SJSA1 (cell line): ENCODE results near the gene HNRNPA2B1. TPM values are rescaled to one million over a fixed set of nuclear protein-coding genes. Genes with fewer than 3 reads are reported as not detected.

ENCODE experiments used
- DNase-seq, 2 experiments: peaks; one replicate each; pipeline ENCODE4 v3.0.0-alpha.2; 2015 to 2020; ENCODE audit warnings: low spot score in 2 of 2, low read depth in 1 of 2
- H3K27ac ChIP-seq: fragments of 250-450 bp; sonication (Bioruptor Pico); 2 replicates; pipeline ENCODE4 v1.5.1; 2020; ENCODE audit warnings: mild to moderate bottlenecking, moderate library complexity
- H3K27me3 ChIP-seq: fragments of 250-450 bp; sonication (Bioruptor Pico); replicated peaks from 2 replicates; pipeline ENCODE4 v1.5.1; 2020; ENCODE audit warnings: mild to moderate bottlenecking, moderate library complexity
- H3K36me3 ChIP-seq: fragments of 250-450 bp; sonication (Bioruptor Pico); 2 replicates; pipeline ENCODE4 v1.5.1; 2020; ENCODE audit warnings: mild to moderate bottlenecking
- H3K4me1 ChIP-seq: fragments of 250-450 bp; sonication (Bioruptor Pico); replicated peaks from 2 replicates; pipeline ENCODE4 v1.6.1; 2021; ENCODE audit warnings: mild to moderate bottlenecking
- H3K4me3 ChIP-seq: fragments of 250-450 bp; sonication (Bioruptor Pico); 2 replicates; pipeline ENCODE4 v1.5.1; 2020; ENCODE audit warnings: mild to moderate bottlenecking
- H3K9me3 ChIP-seq: fragments of 250-450 bp; sonication (Bioruptor Pico); replicated peaks from 2 replicates; pipeline ENCODE4 v1.5.1; 2020; ENCODE audit warnings: mild to moderate bottlenecking
- total RNA-seq: library from RNA; depleted of rRNA; stranded (reverse); fragments of >200 nt; shearing (Covaris generic); gene quantifications from 2 replicates; pipeline ENCODE4 v1.2.3, GENCODE V29; 2014

HNRNPA2B1 gene
- total RNA-seq, 1 experiment from 2014 or later: 327 TPM

DNA sequence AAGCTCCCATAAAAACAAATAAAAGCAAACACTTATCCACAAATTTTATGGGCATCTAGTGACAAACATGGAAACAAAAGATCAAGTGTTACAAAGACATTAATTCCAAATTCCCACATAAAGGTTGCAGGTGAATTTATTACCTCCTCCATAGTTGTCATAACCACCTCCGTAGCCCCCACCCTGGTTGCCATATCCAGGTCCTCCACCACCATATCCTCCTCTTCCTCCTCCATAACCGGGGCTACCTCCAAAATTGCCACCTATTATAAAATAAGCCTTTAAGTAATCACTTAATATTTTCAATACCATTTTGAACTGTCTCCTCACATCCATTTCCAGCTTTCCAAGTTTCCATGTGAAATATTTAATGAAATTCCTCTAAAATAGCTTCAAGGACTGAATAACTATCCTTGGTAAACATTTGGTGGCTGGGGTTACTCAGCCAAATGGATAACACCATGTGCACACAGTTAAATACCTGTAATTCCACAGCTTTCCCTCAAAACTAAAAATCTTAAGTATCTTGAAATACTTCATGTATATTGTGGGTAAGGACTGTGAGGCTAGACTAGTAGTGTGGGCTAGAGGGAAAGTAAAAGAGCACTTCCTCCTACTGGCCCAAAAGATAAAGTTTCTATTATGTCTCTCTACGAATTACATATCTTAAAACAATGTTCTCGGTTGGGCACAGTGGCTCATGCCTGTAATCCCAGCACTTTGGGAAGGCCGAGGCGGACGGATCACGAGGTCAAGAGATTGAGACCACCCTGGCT is 6.9 kb downstream of the HNRNPA2B1 start:
- Histone ChIP-seq H3K36me3 (peaks cover 100% of the 10 kb centered on the region), H3K27me3 (no peaks in the 10 kb centered on the region; the same call in 1 of the 2 replicates), H3K9me3 (no peaks in the 10 kb centered on the region), H3K27ac (no peak overlapping the region), H3K4me1 (peaks cover 21% of the 10 kb centered on the region), H3K4me3 (no peak overlapping the region)
- no peak for DNase-seq

DNA sequence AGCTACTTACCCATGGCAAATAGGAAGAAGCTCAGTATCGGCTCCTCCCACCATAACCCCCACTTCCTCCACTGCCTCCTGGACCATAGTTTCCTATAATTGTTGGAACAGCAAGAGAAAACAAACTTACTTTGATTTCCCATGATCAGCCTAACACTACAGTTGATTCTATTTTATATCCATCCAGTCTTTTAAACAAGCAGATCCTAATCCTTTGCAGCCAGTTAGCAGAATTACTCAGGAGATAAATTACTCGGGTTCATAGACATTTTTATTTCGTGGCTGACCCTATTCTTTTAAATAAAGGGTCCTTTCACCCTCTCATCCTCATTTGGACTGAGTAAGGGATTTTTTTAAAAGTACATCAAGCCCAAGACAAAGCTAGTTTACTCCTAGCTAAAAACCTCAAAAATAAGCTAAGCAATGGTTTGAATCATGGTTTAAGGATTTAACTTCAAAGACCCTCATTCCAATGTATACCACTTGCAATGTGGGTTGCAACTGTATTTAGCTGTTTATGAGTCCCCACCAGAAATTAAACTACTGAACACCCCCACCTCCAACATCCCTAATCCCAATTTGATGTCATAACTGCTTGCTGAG is 8.0 kb downstream of the HNRNPA2B1 start:
- Histone ChIP-seq H3K4me1 (peaks cover 29% of the 10 kb centered on the region), H3K27me3 (peaks cover 6% of the 10 kb centered on the region; the same call in 1 of the 2 replicates), H3K4me3 (no peak overlapping the region), H3K9me3 (no peaks in the 10 kb centered on the region), H3K27ac (no peak overlapping the region), H3K36me3 (peaks cover 100% of the 10 kb centered on the region)
- no peak for DNase-seq

DNA sequence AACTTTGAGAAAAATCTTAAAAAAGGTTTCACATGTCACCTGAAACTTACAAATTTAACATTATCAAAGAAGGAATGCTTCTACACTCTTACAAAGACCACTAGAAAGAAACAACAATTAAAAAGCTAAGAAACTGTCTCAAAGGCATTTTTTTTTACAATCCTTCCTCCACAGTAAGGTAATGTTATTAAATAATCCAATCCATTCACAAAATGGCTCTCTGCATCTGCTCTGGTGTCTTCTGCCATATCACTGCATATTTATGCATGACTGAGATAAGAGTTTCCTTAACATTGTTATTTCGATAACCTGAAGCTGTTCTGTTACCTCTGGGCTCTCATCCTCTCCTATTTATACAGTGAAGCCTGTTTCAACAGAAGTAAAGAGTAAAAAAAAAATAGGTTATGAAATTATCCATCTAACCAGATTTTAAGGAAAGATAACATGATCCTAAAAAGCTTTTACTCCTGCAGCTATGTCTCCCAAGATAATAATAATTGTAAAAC is 8.5 kb downstream of the HNRNPA2B1 start:
- H3K27ac ChIP-seq: no peak overlapping the region
- H3K27me3 ChIP-seq: peaks cover 9% of the 10 kb centered on the region; the same call in 1 of the 2 replicates
- no peak for DNase-seq
- H3K4me3 ChIP-seq: no peak overlapping the region
- peaks cover 100% of the 10 kb centered on the region for H3K36me3 ChIP-seq
- no peaks in the 10 kb centered on the region for H3K9me3 ChIP-seq
- peaks cover 28% of the 10 kb centered on the region for H3K4me1 ChIP-seq

DNA sequence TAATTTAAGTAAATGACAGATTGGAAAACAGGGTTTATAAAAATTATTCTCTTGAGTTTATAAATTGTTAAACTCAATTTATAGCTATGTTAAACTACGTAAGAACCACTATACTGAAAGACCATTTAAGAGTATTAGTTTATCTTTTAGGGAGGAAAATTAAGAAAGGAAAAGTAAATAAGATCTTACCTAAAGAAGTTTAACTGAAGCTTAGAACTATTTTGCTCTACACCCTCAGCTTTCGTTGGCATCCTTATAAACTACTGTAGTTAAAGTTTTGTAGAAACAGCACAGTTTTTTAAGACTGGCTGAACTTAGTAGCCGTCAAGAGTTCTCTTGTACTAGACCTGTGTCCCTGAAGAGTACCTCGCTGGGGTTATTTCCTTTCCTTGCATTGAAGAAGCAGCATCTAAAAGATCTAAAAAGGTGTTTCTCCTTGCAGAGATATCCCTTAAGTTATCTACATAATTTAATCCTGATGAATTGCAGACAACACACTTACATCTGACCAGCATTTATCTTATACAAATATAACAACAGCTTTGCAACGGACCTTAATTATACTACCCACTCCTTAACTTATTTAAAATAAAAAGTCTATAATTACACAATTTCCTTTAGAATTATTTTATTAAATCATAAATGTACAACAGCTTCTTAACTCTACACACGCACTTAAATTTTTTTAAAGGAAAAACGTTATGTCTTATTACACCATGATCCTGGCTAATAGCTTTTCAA is 9.1 kb downstream of the HNRNPA2B1 start:
- peaks cover 100% of the 10 kb centered on the region for H3K36me3 ChIP-seq

DNA sequence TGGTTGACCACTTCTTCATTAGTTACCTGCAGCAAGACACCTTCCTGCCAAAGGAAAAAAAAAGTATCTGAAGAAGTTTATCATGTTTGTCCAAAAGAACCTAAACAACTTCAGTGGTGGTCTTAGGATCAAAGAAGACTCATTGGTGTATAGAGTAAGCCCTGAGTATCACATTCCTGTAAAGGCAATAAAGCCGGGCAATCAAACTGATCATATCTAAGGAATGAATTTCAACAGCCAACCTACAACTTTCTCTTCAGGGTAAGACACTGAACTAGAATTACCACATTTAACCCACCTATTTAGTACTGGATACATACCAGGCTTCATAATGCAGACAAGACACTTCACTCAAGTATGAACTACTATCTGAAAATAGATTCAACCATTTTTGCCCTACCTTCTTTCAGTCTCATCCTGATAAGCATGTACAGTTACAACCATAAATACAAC is 10.1 kb downstream of the HNRNPA2B1 start:
- H3K27me3 ChIP-seq: peaks cover 9% of the 10 kb centered on the region; the same call in 1 of the 2 replicates
- no peak for DNase-seq
- H3K9me3 ChIP-seq: no peaks in the 10 kb centered on the region
- peaks cover 92% of the 10 kb centered on the region for H3K36me3 ChIP-seq
- peaks cover 14% of the 10 kb centered on the region for H3K4me1 ChIP-seq
- no peak overlapping the region for H3K4me3 ChIP-seq
- H3K27ac ChIP-seq: no peak overlapping the region

More for the DNA sequence above, 9.1 kb downstream of the HNRNPA2B1 start:
- Histone ChIP-seq H3K27me3 (peaks cover 9% of the 10 kb centered on the region; the same call in 1 of the 2 replicates), H3K9me3 (no peaks in the 10 kb centered on the region), H3K27ac (no peak overlapping the region), H3K4me3 (no peak overlapping the region), H3K4me1 (peaks cover 22% of the 10 kb centered on the region)
- DNase-seq: no peak

DNA sequence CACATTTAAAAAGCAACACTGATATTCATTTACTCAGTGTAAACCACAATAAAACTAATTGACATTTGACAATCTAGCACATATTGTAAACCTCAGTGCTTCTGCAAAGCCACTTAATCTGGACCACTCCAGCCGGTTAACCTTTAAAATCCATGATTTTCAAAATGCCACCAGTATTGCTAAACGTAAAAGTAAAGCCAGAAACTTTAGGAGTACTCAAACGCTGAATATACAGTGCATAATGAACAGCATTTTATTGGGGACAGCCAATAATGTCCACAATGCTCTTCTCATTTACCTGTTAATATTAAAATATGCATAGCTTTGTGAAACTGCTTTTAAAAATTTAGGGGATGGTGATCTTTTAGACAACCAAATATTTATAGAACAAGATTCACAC is 10.8 kb downstream of the HNRNPA2B1 start:
- Histone ChIP-seq H3K27ac (no peak overlapping the region), H3K9me3 (no peaks in the 10 kb centered on the region), H3K36me3 (peaks cover 85% of the 10 kb centered on the region), H3K4me3 (no peak overlapping the region), H3K4me1 (peaks cover 11% of the 10 kb centered on the region; the same call in 1 of the 2 replicates), H3K27me3 (peaks cover 9% of the 10 kb centered on the region; the same call in 1 of the 2 replicates)
- no peak for DNase-seq

DNA sequence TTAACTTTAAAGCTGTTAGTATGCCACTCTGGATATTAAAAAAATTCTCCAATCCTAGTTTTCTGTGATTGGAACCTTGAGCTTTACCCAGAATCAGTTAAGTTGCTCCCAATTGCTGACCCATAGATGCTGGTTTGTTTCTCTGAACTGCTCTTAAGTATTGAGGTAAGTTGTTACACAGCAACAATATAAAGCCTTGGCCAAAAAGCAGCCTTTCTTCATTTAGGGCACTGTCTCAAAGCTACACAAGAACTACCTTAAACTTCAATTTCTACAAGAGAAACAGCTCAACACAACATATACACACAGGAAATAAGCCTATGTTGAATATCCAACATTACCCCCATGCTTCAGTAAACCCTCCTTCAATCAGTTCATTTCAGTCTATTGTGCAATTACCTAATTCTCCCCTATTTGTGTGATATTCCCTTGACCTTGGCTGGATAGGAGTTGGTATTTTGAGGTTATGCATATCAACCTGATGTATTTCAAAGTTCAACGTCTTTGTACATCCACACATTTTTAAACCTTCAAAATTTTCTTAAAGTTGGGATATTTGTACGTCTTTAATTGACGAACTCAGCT is 11.5 kb downstream of the HNRNPA2B1 start:
- Histone ChIP-seq H3K27me3 (peaks cover 9% of the 10 kb centered on the region; the same call in 1 of the 2 replicates), H3K4me3 (no peak overlapping the region), H3K4me1 (peaks cover 11% of the 10 kb centered on the region; the same call in 1 of the 2 replicates), H3K9me3 (no peaks in the 10 kb centered on the region), H3K27ac (peak overlapping the region; percentile 3; the same call in 1 of the 2 replicates), H3K36me3 (peaks cover 78% of the 10 kb centered on the region)
- no peak for DNase-seq

DNA sequence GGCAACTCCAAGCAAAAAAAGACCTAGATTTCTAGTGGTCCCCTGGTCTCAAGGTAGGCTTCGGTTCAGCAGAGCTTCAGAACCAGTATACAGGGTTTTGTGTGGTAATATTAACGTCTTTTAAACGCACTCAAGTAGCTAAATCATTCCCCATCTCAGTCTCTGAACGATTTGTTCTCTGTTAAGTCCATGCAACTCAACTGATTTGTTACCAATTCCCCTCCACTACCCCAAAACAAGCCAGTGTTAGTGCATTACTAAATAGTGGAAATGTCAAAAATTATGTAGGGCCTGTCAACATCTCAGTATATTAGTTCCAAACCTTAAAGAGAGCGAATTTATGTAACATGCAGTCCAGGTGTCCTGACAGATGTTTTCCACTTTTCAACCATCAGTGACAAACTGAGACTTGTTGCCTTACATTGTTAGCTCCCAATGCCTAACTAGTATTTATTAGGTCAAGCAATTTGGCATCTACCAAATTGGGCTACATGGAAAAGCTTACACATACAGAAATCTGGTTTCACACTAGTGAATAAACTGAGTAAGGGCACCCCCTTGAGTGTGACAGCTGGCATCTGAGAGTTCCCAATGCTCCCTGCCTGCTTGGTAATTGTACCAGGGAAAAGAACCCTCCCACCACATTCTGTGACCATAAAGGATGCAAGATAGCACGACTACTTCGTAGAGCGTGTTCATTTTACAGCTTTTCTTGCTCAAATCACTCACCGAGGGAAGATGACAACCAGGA is 12.2 kb downstream of the HNRNPA2B1 start:
- Histone ChIP-seq H3K9me3 (no peaks in the 10 kb centered on the region), H3K27ac (peak overlapping the region; percentile 3; the same call in 1 of the 2 replicates), H3K4me3 (no peak overlapping the region), H3K27me3 (peaks cover 9% of the 10 kb centered on the region; the same call in 1 of the 2 replicates), H3K4me1 (peaks cover 11% of the 10 kb centered on the region; the same call in 1 of the 2 replicates), H3K36me3 (peaks cover 71% of the 10 kb centered on the region)
- DNase-seq: no peak

DNA sequence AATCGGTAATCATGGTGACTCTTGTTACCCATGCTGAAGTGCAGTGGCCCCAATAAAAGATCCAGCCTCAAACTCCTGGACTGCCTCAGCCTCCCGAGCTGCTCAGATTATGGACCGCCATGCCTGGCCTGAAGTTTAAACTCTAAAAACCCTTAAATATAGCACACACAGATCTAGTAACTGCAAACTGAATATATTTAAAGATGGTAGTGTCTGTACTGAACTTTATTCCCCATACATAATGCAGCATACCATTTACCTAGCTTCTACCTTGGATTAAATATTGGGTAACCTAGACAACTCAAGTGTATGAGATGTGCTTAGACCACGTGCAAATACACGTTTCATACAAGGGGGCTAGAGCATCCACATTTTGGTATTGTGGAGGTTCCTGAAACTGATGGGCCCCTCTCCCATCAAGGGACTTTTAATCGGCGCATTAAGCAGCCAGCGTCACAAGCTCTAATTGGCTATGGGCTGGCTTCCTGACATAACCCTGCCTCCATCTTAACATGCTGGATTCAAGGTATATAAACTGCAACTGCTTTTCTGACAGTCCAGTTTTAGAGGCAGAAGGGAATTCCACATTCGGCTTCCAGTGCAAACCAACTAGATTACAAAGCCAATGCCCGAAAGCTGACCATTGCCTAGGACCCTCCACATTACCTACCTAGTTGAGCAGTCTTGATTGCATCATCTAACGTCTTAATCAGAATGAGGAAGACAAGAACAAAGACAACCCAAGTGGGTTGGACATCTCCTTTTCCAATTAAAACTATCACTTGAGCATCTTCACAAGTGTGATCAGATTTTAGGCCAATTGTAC is 13.0 kb downstream of the HNRNPA2B1 start:
- Histone ChIP-seq H3K9me3 (no peaks in the 10 kb centered on the region), H3K27me3 (peaks cover 9% of the 10 kb centered on the region; the same call in 1 of the 2 replicates), H3K4me1 (peaks cover 11% of the 10 kb centered on the region; the same call in 1 of the 2 replicates), H3K4me3 (no peak overlapping the region), H3K27ac (0 out of 2 replicates have a peak overlapping the region, but pooled peaks have one; percentile 7), H3K36me3 (peaks cover 64% of the 10 kb centered on the region)
- peak in 1 of 2 experiments; percentile 48 for DNase-seq

DNA sequence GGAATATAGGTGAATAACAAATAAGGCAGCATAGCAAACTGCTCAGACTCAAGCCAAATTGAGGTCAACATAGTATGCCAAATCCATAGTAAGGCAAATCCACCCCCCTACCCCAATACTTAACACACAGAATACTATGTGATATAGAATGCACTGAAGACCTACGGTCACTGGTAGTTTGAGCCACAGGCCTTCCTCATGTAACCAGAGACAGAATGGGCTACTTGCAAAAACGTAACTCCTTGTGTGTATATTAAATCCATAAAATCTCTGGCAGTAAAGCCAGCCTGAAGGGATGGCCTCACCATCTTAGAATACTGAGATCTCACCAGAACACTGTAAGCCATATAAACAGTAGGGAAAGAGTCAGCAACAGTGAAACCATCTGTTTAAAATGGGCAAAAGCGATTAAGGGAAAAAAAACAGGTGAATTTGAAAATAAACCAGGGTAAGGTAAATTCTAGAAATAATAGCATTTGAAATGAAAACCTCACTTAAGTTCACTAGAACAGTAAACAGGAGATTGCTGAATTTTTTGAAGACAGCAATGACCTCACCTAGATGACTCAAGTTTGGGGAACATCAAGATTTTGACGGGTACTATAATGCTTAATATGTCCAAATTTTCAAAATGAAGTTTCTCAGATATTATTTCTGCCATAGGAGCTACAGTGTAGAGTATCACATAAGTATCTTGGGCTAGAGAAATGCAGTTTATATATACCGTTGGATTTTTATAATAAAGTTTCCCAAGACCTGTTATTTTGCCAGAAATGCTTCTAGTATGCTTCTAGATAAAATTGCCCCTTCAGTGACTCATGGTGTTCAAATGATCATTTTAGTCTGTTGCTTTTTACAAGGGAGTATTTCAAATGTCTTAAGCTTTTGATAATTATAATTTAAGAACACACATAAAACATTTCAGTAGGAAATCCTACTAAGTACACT is 13.9 kb downstream of the HNRNPA2B1 start:
- H3K4me3 ChIP-seq: no peak overlapping the region
- H3K27me3 ChIP-seq: peaks cover 9% of the 10 kb centered on the region; the same call in 1 of the 2 replicates
- DNase-seq: no peak
- no peaks in the 10 kb centered on the region for H3K9me3 ChIP-seq
- H3K4me1 ChIP-seq: peaks cover 11% of the 10 kb centered on the region; the same call in 1 of the 2 replicates
- no peak overlapping the region for H3K27ac ChIP-seq
- peaks cover 54% of the 10 kb centered on the region for H3K36me3 ChIP-seq

DNA sequence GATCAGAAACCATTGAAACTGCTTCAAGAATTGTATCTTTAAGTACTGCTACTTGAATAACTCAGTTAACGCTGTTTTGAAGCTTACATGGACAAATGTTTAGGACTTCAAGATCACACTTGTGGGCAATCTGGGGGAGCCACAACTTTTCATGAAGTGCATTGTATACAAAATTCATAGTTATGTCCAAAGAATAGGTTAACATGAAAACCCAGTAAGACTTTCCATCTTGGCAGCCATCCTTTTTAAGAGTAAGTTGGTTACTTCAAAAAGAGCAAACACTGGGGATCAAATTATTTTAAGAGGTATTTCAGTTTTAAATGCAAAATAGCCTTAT is 14.7 kb downstream of the HNRNPA2B1 start:
- H3K27me3 ChIP-seq: peaks cover 9% of the 10 kb centered on the region; the same call in 1 of the 2 replicates
- H3K4me1 ChIP-seq: peaks cover 11% of the 10 kb centered on the region; the same call in 1 of the 2 replicates
- peaks cover 46% of the 10 kb centered on the region for H3K36me3 ChIP-seq
- no peaks in the 10 kb centered on the region for H3K9me3 ChIP-seq
- H3K4me3 ChIP-seq: no peak overlapping the region
- no peak overlapping the region for H3K27ac ChIP-seq
- DNase-seq: no peak
